NCI-H146 treated with DMSO at 0.1 percent for 48 hours (cell line): ENCODE measurements around the gene MISP.
"Not testable (repeated sequence)": the region's sequence is repeated elsewhere in the genome, so short reads cannot be mapped to it uniquely, and the experiment has no call there.

Experiments
- DNase-seq: peaks from one replicate; lab custom pipeline; 2025; ENCODE audit not compliant: unreplicated experiment; lab: John Stamatoyannopoulos, UW

Gene MISP

DNA sequence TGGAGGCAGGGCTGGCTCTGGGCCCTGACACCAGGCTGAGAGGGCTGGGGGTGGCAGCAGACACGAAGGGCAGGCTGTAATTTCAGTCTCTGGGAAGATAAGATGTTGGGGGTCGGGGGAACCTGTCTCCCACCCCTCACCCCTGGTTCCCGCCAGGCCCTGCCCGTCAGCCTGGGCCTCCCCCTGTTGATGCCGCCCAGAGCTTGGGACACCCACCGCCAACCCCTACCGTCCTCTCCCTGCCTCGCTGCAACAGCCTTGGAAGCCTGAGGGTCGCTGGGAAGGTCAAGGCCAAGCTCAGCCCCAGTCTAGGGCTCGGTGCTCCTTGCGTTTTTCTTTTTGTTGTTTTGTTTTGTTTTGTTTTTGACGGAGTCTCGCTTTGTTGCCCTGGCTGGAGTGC, 27.7 kb upstream of the MISP start:
- DNase-seq = no peak

DNA sequence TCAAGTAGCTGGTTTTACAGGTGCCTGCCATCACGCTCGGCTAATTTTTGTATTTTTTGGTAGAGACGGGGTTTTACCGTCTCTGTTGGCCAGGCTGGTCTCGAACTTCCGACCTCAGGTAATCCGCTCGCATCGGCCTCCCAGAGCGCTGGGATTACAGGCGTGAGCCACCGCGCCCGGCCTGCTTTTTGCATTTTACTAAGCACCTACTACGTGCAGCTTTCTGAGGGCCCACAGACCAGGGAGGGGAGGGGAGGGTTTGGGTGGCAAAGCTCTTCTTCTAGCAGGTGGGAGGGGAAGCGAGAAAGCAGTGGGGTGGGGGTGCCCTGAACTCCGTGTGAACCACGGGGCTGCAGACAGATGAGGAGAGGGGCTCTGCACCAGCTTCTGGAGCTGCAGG, 27.2 kb upstream of the MISP start:
- no peak for DNase-seq

DNA sequence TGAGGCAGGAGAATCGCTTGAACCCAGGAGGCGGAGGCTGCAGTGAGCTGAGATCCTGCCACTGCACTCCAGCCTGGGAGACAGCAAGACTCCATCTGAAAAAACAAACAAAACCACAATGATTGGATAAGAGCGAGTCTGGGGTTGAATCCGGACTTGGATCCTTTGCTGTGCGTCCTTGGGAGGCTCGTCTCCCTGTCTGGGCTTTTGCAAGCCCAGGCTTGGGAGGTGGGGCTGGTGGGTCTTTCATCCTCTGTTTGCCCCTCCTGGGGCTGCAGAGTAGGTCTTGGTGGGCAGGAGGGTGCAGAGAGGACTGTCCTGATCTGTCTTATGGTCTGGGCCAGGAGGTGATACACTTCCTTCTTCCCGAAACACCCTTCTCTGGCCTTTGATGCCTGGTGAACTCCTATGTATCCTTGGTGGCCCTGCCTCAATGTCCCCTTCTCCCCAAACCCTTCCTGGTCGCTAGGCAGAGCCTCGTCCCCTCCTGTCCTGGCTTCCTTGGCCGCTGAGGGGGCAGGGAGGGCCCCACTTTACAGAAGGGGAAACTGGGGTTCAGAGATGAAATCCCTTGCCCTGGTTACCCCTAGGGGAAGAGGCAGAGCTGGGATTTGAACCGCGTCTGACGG, 25.3 kb upstream of the MISP start:
- DNase-seq = no peak

DNA sequence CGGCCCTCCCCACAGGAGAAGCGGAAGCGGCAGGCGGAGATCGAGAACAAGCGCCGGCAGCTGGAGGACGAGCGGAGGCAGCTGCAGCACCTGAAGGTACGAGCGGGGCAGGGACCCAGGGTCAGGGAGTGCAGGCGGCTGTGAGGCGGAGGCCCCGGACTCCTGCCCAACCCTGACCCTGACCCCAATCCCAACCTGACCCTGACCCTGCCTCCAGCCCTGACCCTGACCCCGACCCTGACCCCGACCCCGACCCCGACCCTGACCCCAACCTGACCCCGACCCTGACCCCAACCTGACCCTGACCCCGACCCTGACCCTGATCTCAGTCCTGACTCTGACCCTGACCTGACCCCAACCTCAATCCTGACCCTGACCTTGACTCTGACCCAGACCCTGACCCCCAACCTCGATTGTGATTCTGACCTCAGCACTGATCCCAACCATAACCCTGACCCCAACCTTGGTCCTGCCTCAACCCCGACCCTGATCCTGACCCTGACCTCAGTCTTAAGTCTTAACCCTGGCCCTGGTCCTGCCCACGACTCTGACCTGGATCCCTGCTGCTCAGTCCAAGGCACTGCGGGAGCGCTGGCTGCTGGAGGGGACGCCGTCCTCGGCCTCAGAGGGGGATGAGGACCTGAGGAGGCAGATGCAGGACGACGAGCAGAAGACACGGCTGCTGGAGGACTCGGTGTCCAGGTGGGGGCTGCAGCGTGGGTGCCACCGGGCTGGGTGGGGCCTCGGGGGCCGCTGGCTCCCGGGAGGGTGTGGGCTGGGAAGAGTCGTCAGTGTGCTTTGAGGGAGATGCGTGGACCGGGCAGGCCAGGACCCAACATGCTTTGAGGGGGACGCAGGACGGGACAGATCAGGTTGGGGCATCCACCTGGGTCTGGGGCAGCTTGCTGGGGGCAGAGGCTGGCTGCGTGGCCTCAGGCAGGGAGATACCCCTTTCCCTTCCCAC, 23.6 kb upstream of the MISP start:
- DNase-seq = no peak

DNA sequence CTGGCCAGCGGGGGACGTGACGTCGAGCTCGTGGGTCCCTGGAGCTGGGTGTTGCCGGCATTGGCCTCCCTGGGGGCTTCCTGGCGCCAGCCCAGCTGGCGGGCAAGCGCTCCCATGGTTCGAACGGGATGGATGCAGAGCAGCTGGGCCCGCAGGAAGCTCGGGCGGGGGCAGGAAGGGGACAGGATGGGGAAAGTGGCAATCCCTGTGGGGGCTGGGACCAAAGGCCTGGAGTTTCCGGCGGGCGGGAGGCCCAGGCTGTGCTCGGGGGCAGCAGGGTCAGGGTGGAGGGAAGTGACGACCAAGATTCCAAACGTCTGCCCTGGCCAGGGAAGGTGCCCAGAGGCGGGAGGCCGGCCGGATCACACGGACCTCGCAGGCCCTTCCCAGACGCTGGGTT, 22.9 kb upstream of the MISP start:
- DNase-seq = no peak

DNA sequence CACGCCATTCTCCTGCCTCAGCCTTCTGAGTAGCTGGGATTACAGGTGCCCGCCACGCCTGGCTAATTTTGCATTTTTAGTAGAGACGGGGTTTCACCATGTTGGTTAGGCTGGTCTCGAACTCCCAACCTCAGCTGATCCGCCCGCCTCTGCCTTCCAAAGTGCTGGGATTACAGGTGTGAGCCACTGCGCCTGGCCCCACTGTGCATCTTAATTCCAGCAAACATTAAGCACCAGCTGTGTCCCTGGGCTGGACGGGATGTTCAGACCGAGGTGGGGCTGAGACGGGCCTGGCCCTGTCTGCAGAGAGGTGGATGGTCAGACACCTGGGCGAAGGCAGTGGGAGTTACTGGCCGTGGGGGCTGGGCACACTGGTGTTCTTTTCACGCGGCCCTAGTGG, 21.3 kb upstream of the MISP start:
- DNase-seq = not testable (repeated sequence)

DNA sequence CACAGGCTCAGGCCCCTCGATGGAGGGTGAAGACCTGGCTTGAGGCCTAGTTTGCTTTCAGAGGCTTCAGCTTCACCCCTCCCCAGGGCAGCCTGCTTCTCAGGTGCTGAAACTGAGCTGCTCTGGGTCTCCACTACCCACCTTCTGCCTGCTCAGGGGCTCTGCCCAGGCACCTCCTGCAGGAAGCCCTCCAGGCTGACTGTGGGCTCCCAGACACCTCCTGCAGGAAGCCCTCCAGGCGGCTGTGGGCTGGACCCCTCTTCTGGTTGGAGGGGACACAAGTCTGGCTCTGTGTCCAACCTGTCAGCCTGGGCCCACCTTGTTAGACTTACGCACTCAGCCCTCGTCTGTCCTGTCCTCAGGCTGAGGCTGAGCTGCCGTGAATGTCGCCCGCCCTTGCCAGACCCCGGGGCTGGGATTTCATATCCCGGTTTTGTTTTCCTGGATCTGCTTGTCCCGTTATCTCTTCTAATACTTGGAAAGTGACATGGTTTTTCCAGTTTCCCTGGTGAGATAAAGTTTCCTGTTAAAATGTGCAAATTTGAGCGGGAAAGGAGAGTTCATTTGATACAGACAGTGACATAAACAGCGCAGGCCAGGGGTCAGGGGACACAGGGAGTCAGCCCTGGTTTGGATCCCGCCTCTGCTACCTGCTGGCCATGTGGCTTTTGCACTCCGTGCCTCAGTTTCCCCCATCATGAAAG, 20.8 kb upstream of the MISP start:
- no peak for DNase-seq

DNA sequence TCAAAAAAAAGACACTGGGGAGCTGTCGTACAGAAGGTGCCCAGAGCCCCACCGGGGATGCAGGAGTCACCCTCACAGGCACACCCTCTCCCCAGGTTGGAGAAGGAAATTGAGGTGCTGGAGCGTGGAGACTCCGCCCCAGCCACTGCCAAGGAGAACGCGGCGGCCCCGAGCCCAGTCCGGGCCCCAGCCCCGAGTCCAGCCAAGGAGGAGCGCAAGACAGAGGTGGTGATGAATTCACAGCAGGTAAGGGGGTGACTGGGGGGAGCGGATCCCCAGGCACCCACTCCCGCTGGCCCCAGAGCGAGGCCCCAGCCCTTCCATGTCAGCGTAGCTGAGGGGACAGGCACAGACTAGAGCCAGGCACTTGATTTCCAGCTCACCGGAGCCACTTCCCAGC, 19.9 kb upstream of the MISP start:
- DNase-seq = no peak

DNA sequence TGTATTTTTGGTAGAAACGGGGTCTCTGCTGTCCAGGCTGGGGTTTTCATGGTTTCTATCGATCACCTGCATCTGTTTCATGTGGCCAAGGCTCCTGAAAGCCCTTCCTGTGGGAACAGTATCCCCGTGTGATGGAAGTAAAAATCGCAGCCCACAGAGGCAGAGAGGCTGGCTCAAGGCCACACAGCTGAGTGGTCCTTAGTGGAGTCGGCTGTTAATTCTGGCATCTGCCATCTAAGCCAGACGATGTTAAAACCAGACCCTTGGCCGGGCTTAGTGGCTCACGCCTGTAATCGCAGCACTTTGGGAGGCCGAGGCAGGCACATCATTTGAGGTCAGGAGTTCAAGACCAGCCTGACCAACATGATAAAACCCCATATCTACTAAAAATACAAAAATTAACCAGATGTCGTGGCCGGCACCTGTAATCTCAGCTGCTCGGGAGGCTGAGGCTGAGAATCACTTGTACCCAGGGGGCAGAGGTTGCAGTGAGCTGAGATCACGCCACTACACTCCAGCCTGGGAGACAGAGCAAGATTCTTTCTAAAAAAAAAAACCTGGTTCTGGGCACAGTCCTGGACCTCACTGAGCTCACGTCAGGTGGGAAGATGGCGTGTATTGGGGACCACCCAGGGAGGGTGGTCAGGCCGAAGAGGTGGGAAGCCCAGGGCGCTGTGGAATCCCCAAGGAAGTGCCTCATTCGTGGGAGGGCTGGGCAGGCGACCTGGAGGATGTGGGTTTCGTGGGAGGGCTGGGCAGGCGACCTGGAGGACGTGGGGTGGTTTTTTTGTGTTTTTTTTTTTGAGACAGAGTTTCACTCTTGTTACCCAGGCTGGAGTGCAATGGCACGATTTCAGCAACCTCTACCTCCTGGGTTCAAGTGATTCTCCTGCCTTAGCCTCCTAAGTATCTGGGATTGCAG, 18.5 kb upstream of the MISP start:
- no peak for DNase-seq

DNA sequence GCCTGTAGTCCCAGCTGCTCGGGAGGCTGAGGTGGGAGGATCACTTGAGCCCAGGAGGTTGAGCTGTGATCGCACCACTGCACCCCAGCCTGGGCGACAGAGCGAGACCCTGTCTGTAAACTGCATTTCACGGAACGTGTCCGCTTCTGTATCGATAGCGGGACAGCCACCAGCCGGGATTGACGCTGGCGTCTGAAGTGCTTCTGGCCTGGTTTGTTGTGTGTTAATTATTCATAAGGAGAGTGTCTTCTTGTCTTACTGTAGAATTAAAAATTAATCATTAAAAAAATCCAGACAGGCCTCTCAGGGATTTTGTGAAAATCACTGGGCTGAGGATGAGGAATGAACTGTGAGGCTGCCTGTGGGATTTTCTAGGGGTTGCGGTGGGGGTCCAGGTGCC, 16.2 kb upstream of the MISP start:
- DNase-seq = no peak

DNA sequence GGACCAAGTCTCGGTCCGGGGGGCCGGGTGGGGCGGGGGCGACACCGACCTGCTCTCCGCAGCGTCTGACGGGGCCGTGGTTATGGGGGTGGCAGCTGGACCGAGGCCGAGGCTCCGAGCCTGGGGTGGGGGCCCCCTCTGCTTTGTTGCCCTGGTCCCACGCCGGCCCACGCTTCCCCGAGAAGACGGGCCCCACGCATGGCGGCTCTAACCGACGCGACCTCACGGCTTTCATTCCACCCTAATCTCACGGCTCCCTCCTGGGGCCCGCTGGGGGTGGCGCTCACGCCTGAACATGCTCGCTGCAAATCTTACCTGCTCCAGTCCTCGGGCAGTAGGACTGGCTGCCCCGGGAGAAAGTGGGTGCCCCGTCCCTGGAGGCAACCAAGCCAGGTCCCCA, 14.8 kb upstream of the MISP start:
- DNase-seq = no peak

DNA sequence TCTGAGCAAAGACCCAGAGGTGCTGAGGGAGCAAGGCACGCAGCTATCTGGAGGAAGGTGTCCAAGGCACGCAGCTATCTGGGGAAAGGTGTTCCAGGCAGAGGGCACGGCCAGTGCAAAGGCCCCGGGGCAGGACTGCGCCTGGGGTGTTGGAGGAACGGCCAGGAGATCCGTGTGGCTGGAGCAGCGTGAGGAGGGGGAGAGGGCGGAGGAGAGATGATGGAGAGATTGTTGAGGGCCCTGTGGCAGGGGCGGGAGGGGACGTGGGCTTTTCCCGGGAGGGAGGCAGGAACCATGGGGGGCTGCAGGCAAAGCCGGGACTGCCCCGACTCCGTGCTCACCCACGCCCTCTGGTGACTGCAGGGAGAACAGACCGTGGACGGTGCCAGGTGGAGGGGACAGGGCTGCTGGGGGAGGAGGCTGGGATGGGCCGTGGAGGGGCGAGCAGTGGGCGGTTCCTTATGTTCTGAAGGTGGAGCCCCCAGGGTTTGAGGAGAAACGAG, 13.3 kb upstream of the MISP start:
- no peak for DNase-seq

DNA sequence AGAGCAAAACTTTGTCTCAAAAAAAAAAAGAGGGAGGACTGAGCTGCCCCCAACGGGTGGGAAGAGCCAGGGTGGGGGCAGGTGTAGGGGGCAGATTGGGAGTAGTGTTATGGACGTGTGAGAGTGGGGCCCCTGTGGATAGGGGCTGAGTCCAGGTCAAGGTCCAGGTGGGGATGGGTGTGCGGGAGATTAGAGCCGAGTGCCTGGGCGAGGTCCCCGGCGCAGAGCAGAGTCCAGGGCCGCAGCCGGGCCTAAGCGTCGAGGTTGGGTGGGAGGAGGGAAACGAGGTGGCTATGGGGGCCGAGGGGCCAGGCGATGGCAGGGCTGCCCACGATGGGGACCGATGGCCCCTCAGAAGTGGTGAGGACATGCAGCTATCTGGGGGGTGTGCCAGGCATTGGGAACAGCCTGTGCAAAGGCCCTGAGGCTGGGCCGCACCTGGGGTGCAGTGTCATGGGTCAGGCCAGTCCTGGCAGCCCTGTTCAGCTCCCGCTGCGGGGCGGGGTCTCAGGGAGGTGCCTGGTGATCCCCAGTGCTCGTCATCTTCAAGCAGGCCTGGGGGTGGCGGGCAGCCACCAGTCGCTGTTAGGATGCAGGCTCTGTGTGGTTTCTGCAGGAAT, 12.3 kb upstream of the MISP start:
- no peak for DNase-seq

DNA sequence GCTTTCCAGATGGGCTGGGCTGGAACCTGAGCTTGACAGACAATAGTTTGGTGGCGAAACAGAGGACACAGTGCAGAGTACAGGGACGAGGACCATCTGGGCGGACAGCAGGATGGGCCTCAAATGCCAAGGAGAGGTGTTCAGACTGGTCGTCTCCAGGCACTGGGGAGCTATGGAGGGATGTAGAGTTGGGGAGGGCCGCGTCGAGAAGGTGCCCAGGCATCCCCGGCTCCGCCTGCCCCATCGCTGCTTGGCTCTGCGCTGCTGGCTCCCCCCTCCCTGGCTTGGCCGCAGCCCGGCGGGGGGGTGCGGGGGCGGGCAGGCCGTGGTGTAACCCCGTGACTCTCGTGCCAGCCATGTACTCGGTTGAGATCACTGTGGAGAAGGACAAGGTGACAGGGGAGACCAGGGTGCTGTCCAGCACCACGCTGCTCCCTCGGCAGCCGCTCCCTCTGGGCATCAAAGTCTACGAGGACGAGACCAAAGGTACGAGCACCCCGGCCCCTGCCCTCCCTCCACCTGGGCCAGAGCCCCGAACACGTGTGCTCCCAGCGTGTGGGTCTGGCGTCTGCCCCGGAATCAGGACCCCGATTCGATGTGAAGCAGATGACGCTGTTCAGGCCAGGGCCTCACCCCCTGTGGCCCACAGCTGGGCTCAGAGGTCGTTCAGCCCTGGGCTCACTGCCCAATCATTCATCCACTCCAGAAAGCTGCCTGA, 10.8 kb upstream of the MISP start:
- no peak for DNase-seq

DNA sequence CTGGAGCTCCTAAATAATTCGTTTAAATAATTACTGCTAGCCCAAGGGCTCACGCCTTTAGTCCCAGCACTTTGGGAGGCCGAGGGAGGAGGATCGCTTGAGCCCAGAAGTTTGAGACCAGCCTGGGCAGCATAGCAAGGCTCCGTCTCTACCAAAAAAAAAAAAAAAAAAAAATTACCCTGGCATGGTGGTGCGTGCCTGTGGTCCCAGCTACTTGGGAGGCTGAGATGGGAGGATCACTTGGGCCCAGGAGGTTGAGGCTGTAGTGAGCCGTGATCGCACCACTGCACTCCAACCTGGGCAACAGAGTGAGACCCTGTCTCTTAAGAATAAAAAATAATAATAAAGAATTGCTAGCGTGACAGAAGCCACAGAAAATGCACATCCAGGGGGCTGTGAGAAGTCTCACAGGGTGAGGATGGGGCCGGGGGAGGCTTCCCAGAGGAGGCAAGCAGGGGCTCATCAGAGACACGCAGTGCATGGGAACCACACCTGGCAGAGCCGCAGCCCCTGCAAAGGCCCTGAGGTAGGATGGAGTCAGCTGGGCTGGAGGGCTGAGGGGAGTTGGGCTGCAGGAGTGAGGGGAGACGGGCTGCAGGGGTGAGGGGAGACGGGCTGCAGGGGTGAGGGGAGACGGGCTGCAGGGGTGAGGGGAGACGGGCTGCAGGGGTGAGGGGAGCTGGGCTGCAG, 10.0 kb upstream of the MISP start:
- not testable (repeated sequence) for DNase-seq

DNA sequence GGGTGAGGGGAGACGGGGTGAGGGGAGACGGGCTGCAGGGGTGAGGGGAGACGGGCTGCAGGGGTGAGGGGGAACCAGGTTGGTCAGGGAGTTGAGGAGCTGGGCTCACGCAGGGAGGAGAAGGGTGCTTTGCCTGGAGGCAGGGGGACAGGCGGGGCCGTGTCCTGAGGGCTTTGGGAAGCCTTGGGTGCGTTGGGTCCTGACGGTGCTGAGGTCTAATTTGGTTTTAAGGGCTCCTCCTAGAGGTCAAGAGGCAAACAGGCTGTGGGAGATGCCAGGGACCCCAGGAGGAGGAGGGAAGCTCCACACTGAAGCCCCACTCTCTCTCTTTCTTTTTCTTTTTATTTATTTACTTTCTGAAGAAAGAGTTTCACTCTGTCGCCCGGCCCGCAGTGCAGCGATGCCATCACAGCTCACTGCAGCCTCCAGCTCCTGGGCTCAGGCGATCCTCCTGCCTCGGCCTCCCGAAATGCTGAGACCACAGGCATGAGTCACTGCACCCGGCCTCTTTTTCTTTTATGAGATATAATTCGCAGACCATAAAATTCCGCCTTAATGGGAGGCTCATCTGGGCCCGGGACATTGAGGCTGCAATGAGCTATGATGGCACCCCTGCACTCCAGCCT, 9.3 kb upstream of the MISP start:
- DNase-seq = no peak

DNA sequence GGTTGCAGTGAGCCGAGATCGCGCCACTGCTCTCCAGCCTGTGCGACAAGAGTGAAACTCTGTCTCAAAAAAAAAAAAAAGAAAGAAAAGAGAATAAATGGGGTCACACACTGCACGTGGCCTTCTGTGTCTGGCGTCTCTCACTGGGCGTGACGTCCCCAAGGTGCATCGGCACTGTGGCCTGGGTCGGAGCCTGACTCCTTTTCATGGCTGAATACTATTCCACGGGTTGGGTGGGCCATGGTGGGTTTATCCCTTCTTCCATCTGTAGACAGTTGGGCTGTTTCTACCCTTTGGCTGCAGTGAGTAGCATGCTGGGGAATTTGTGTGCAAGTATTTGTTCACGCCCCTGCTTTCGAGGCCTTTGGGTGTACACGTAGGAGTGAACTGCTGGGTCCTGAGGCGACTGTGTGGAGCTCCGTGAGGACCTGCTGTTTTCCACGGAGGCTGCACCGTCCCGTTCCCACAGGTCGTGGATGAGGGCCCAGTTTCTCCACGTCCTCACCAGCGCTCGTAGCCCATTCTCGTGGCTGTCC, 8.3 kb upstream of the MISP start:
- no peak for DNase-seq

DNA sequence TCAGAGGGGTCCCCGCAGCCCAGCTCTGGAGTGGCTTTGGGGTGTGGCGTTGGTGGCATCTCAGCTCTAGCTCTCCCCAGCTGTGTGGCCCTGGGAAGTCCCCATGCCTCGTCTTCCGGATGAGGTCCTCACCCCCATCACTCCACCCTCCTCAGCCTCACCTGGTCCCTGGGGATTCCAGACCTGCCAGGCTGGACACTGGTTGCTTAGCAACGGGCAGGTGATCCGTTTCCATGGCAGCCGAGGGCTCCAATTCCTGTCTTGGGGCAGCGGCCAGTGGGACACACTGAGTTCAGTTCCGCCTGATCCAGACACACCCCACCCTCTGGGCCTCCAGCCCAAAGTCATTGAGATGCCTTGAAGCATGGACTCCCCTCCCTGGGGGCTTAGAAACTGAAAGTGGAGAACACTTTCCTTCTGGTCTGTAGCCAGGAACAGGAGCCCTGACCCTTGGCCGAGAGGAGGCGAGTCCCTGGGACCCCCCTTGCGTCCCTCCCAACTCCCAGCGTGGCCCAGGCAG, 7.7 kb upstream of the MISP start:
- no peak for DNase-seq
